K562 (cell line): ENCODE measurements around the gene ADGRG4. TPM values are rescaled to one million over a fixed set of nuclear protein-coding genes. Genes with fewer than 3 reads are reported as not detected.

ENCODE experiments used
- ATAC-seq: fragments of 200-7000 bp; cut with Tn5 transposase; 3 replicates; pipeline ENCODE4 v1.9.1; 2020; ENCODE audit warnings: moderate library complexity
- BruUV-seq: library from RNA; stranded (reverse); fragments of 400-500 nt; replicated peaks from 2 replicates; lab custom pipeline; 2021; lab: Mats Ljungman, UMichigan
- CTCF ChIA-PET: fragments of 300-600 bp; formaldehyde crosslinking; extraction: SDS; loops from one replicate; lab custom pipeline; 2021; ENCODE audit warnings: low intra/inter-chr PET ratio; lab: Yijun Ruan, JAX
- POLR2A ChIA-PET: fragments of 300-600, 350-650 bp; sonication (Branson Sonifier 250); formaldehyde crosslinking; extraction: SDS; loops from one replicate; lab custom pipeline; 2021; ENCODE audit warnings: antibody characterized with exemption, inconsistent platforms; lab: Yijun Ruan, JAX
- DNase-seq, 4 experiments: peaks; one replicate each; pipeline versions ENCODE4 v3.0.0 to v3.0.0-alpha.2; 2011 to 2018; ENCODE audit warnings: low spot score in 3 of 4, mixed read lengths in 3 of 4; ENCODE audit errors: extremely low read depth in 1 of 4
- FAIRE-seq: peaks from 2 replicates; lab custom pipeline; 2011; peaks lifted over from hg19 to GRCh38; lab: Jason Lieb, UNC
- H2AFZ ChIP-seq: 2 replicates; pipeline ENCODE4 v1.6.0; 2011; ENCODE audit warnings: low read depth, low read length, control low read depth, inconsistent platforms
- H3K27ac ChIP-seq: fragments of 200-600 bp; 3 replicates; pipeline ENCODE4 v1.8.0; 2011; ENCODE audit warnings: low read depth, mild to moderate bottlenecking, control low read depth, inconsistent platforms, low read length, moderate library complexity, mixed read lengths; ENCODE audit errors: extremely low read depth
- H3K27me3 ChIP-seq, 2 experiments: fragments of 300-600 bp in 1 of 2; 2 replicates in 1 of 2; 3 replicates in 1 of 2; pipeline versions ENCODE4 v1.6.0 to v1.8.0; 2011; ENCODE audit warnings: inconsistent platforms in 2 of 2, low read length in 2 of 2, mild to moderate bottlenecking in 1 of 2, mixed read lengths in 1 of 2, moderate library complexity in 1 of 2; ENCODE audit not compliant: control insufficient read depth in 2 of 2, insufficient read depth in 2 of 2
- H3K36me3 ChIP-seq: fragments of 300-600 bp; 3 replicates; pipeline ENCODE4 v1.8.0; 2011; ENCODE audit warnings: mild to moderate bottlenecking, low read length, inconsistent platforms; ENCODE audit not compliant: control insufficient read depth, insufficient read depth
- H3K4me1 ChIP-seq, 2 experiments: fragments of 200-600 bp in 1 of 2; replicated peaks in 1 of 2; 2 replicates in 1 of 2; 3 replicates in 1 of 2; pipeline versions ENCODE4 v1.5.1 to v1.8.0; 2011; ENCODE audit warnings: inconsistent platforms in 2 of 2, low read length in 2 of 2, mild to moderate bottlenecking in 1 of 2, mixed read lengths in 1 of 2, moderate library complexity in 1 of 2; ENCODE audit not compliant: control insufficient read depth in 2 of 2, insufficient read depth in 2 of 2
- H3K4me2 ChIP-seq: 2 replicates; pipeline ENCODE4 v1.6.1; 2011; ENCODE audit warnings: low read length, control low read depth, inconsistent platforms, mixed read lengths; ENCODE audit not compliant: insufficient read depth
- H3K4me3 ChIP-seq: fragments of 200-600 bp; sonication (generic), shearing (Covaris generic); 2 replicates; pipeline ENCODE4 v1.5.1; 2016; ENCODE audit warnings: control low read depth, inconsistent platforms
- H3K79me2 ChIP-seq: fragments of 200-600 bp; 3 replicates; pipeline ENCODE4 v1.8.0; 2011; ENCODE audit warnings: low read length, inconsistent platforms; ENCODE audit not compliant: control insufficient read depth, insufficient read depth
- H3K9ac ChIP-seq, 2 experiments: 2 replicates each; pipeline versions ENCODE4 v1.6.0 to v1.6.1; 2011; ENCODE audit warnings: low read depth in 2 of 2, low read length in 2 of 2, control low read depth in 1 of 2, inconsistent platforms in 1 of 2, mild to moderate bottlenecking in 1 of 2, mixed read lengths in 1 of 2; ENCODE audit not compliant: insufficient read depth in 1 of 2
- H3K9me1 ChIP-seq: one replicate; pipeline ENCODE4 v1.6.0; 2011; ENCODE audit warnings: inconsistent platforms, mild to moderate bottlenecking, low read length, moderate library complexity; ENCODE audit not compliant: control insufficient read depth, insufficient read depth
- H3K9me3 ChIP-seq: replicated peaks from 2 replicates; pipeline ENCODE4 v1.5.1; 2011; ENCODE audit warnings: low read depth, low read length, inconsistent platforms; ENCODE audit not compliant: control insufficient read depth, insufficient read depth
- H4K20me1 ChIP-seq: replicated peaks from 2 replicates; pipeline ENCODE4 v1.6.1; 2011; ENCODE audit warnings: low read length, inconsistent platforms, mixed read lengths; ENCODE audit not compliant: control insufficient read depth, insufficient read depth
- CAMTA2 ChIP-seq: fragments of 250-450 bp; sonication (Bioruptor Pico); conservative IDR thresholded peaks from 2 replicates; pipeline ENCODE4 v1.5.1; 2022
- DPF2 ChIP-seq: fragments of 450-650 bp; IDR thresholded peaks from 2 replicates; pipeline ENCODE4 v1.6.1; 2016
- ZNF232 ChIP-seq: sonication (generic); formaldehyde crosslinking; IDR thresholded peaks from 2 replicates; pipeline ENCODE4 v1.8.0; 2022; ENCODE audit warnings: mild to moderate bottlenecking, missing genetic modification reagents
- ZNF282 ChIP-seq: sonication (generic); formaldehyde crosslinking; IDR thresholded peaks from 2 replicates; pipeline ENCODE4 v1.8.1; 2023; ENCODE audit warnings: missing genetic modification reagents
- ZZZ3 ChIP-seq: fragments of 450-650 bp; IDR thresholded peaks from 2 replicates; pipeline ENCODE4 v1.6.1; 2016; ENCODE audit warnings: antibody characterized with exemption, mild to moderate bottlenecking, moderate library complexity
- WGBS: fragments of 100-300 bp; shearing (Covaris generic); methylation state at CpG from one replicate; pipeline ENCODE4 v1.1.6; 2016; ENCODE audit warnings: low coverage, mixed read lengths; ENCODE audit not compliant: insufficient coverage; ENCODE audit errors: missing lambda C conversion rate; 5-methylcytosine and 5-hydroxymethylcytosine counted together
- in situ Hi-C: fragments of 300-500 bp; cut with MboI; formaldehyde crosslinking; loops from 4 replicates; pipeline ENCODE4 v1.15.0; 2018; ENCODE audit warnings: inconsistent platforms, mixed read lengths
- intact Hi-C: fragments of 100-400 bp; cut with micrococcal nuclease; formaldehyde crosslinking; loops from 2 replicates; pipeline ENCODE4 v1.14.2; 2022
- polyA plus RNA-seq, 8 experiments: library from polyadenylated mRNA; depleted of rRNA in 4 of 8; stranded (reverse) in 5 of 8; unstranded in 3 of 8; fragments of >200 nt; fragmentation: Nextera tagmentation in 2 of 8; fragmentation: Illumina TruSeq in 1 of 8; extraction: Ambion mirVana in 2 of 8; extraction: Trizol in 1 of 8; gene quantifications; 2 replicates each; pipeline versions ENCODE4 v1.2.1 to v1.2.3, GENCODE V29; 2011 to 2014; ENCODE audit warnings: inconsistent platforms in 1 of 8, missing spikeins in 1 of 8
- total RNA-seq, 7 experiments: library from RNA; depleted of rRNA in 6 of 7; stranded (reverse); fragments of >200 nt in 6 of 7; fragmentation: Illumina TruSeq in 2 of 7; extraction: Trizol in 2 of 7; gene quantifications; 2 replicates each; pipeline versions ENCODE4 v1.2.1 to v1.2.3, GENCODE V29; 2011 to 2021; ENCODE audit warnings: low replicate concordance in 1 of 7
- TF ChIP-seq, protein P1 (sequence below): fragments of 450-650 bp; IDR thresholded peaks from 2 replicates; pipeline ENCODE4 v1.6.1; 2016; ENCODE audit warnings: antibody characterized with exemption
- TF ChIP-seq, protein P2 (sequence below), 3 experiments: fragments of 200-800 bp in 1 of 3; sonication (Bioruptor generic) in 1 of 3; sonication (generic) in 1 of 3; formaldehyde crosslinking in 1 of 3; IDR thresholded peaks; 2 replicates each; pipeline versions ENCODE4 v1.6.1 to v1.8.0; 2016 to 2022; ENCODE audit warnings: mild to moderate bottlenecking in 2 of 3, missing compliant biosample characterization in 2 of 3, missing genetic modification characterization in 2 of 3, missing genetic modification reagents in 1 of 3
- TF ChIP-seq, protein P3 (sequence below): sonication (generic); formaldehyde crosslinking; IDR thresholded peaks from 2 replicates; pipeline ENCODE4 v1.8.0; 2022; ENCODE audit warnings: mild to moderate bottlenecking, missing genetic modification reagents

The ADGRG4 gene
- total and polyA plus RNA-seq, 9 of the 15 experiments (the other 6 are each of a cell fraction or from before 2014, with no cell fraction given) = not detected

DNA sequence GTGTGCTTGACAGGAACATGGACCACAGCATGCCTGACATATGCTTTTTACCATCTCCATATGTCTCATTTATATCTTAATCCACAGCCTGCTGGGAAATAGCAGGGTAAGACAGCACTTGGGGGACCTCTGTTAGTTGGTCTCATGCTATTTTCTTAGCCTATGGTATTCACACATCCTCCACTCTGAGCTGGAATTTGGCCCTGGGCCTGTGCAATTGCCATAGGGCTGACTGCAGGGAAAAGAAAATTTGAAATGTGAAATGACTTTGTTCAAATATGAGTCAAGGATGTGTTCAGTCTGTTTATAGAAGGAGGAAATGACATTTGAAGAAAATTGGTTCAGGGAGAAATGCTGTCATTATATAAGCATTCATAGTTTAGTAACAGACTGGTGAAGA, 40.0 kb upstream of the ADGRG4 start:
- H3K4me1 ChIP-seq = no peaks in the 10 kb centered on the region; a peak in 2 of 5 replicates
- POLR2A ChIA-PET = no interaction called here
- no peaks in the 10 kb centered on the region for H4K20me1 ChIP-seq
- 0 out of 5 replicates have a peak, but pooled peaks cover 0 to 5% of the 10 kb centered on the region in 2 experiments for H3K27me3 ChIP-seq
- no peaks in the 10 kb centered on the region for H3K36me3 ChIP-seq
- DNase-seq = no peak
- H3K4me3 ChIP-seq = no peak overlapping the region
- FAIRE-seq = no peak
- H3K27ac ChIP-seq = no peak overlapping the region
- ATAC-seq = no peak
- no peak for TF ChIP-seq ZZZ3
- TF ChIP-seq, all 486 proteins: peak for 0
- Histone ChIP-seq H3K4me2 (no peak overlapping the region), H3K79me2 (no peaks in the 10 kb centered on the region), H2AFZ (no peak overlapping the region), H3K9ac (no peak overlapping the region), H3K9me1 (no peaks in the 10 kb centered on the region), H3K9me3 (no peaks in the 10 kb centered on the region)
- in situ Hi-C loops (no loop called here), intact Hi-C loops (no loop called here)
- CTCF ChIA-PET = no interaction called here
- BruUV-seq = no TSS peak

DNA sequence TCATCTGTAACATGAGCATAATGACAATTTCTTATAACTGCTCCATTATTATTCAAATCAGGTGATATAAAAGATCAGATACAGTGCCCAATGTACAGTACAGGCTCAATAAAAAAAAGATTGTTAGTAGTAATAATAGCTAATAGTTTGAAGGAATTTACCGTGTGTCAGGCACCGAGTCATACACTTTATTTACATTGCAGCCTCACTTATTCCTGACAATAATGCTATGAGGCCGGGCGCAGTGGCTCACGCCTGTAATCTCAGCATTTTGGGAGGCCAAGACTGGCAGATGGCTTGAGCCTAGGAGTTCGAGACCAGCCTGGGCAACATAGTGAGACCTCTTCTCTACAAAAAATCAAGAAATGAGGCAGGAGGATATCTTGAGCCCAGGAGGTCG, 39.4 kb upstream of the ADGRG4 start:
- Histone ChIP-seq H3K79me2 (no peaks in the 10 kb centered on the region), H3K36me3 (no peaks in the 10 kb centered on the region), H3K27me3 (0 out of 5 replicates have a peak, but pooled peaks cover 0 to 2% of the 10 kb centered on the region in 2 experiments), H3K4me2 (no peak overlapping the region), H3K9me3 (no peaks in the 10 kb centered on the region), H3K4me1 (no peaks in the 10 kb centered on the region; a peak in 2 of 5 replicates), H3K27ac (no peak overlapping the region), H4K20me1 (no peaks in the 10 kb centered on the region), H2AFZ (no peak overlapping the region), H3K9ac (no peak overlapping the region), H3K4me3 (no peak overlapping the region), H3K9me1 (no peaks in the 10 kb centered on the region)
- 29% methylated on average over 7 of the region's 7 CpGs for WGBS
- ATAC-seq (no peak), FAIRE-seq (no peak), DNase-seq (no peak)
- intact Hi-C loops (no loop called here), in situ Hi-C loops (no loop called here)
- no TSS peak for BruUV-seq
- TF ChIP-seq DPF2 = no peak
- TF ChIP-seq, protein P1, sequence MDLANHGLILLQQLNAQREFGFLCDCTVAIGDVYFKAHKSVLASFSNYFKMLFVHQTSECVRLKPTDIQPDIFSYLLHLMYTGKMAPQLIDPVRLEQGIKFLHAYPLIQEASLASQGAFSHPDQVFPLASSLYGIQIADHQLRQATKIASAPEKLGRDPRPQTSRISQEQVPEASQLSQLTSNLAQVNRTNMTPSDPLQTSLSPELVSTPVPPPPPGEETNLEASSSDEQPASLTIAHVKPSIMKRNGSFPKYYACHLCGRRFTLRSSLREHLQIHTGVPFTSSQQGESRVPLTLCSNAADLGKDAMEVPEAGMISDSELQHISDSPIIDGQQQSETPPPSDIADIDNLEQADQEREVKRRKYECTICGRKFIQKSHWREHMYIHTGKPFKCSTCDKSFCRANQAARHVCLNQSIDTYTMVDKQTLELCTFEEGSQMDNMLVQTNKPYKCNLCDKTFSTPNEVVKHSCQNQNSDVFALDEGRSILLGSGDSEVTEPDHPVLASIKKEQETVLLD = no peak
- TF ChIP-seq, protein P2, sequence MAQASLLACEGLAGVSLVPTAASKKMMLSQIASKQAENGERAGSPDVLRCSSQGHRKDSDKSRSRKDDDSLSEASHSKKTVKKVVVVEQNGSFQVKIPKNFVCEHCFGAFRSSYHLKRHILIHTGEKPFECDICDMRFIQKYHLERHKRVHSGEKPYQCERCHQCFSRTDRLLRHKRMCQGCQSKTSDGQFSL (CRISPR knock-in tag; IDR thresholded peaks at IDR 0.05) = no peak
- TF ChIP-seq, protein P2 (tag; IDR thresholded peaks at IDR 0.05) = no peak
- TF ChIP-seq, protein P3, sequence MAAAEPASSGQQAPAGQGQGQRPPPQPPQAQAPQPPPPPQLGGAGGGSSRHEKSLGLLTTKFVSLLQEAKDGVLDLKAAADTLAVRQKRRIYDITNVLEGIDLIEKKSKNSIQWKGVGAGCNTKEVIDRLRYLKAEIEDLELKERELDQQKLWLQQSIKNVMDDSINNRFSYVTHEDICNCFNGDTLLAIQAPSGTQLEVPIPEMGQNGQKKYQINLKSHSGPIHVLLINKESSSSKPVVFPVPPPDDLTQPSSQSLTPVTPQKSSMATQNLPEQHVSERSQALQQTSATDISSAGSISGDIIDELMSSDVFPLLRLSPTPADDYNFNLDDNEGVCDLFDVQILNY (CRISPR knock-in tag) = no peak
- no peak for TF ChIP-seq ZNF282 (CRISPR knock-in tag)
- TF ChIP-seq CAMTA2 (CRISPR knock-in tag) = no peak
- TF ChIP-seq ZNF232 (CRISPR knock-in tag) = no peak
- POLR2A ChIA-PET = no interaction called here
- CTCF ChIA-PET = no interaction called here
